OCI-LY1 (cell line): ENCODE data around the gene PTPN14.

Source experiments
- EZH2 ChIP-seq: fragments of 200-600 bp; sonication (generic), shearing (Covaris generic); IDR thresholded peaks from 2 replicates; pipeline ENCODE4 v1.8.0; 2017; ENCODE audit warnings: borderline replicate concordance, mixed run types, mild to moderate bottlenecking, antibody characterized with exemption, low read length, moderate library complexity, mixed read lengths
- TF ChIP-seq, protein P1 (sequence below): fragments of 200-600 bp; sonication (generic), shearing (Covaris generic); IDR thresholded peaks from 2 replicates; pipeline ENCODE4 v1.5.1; 2017; ENCODE audit warnings: mild to moderate bottlenecking, antibody characterized with exemption, low read length, moderate library complexity, mixed read lengths

DNA sequence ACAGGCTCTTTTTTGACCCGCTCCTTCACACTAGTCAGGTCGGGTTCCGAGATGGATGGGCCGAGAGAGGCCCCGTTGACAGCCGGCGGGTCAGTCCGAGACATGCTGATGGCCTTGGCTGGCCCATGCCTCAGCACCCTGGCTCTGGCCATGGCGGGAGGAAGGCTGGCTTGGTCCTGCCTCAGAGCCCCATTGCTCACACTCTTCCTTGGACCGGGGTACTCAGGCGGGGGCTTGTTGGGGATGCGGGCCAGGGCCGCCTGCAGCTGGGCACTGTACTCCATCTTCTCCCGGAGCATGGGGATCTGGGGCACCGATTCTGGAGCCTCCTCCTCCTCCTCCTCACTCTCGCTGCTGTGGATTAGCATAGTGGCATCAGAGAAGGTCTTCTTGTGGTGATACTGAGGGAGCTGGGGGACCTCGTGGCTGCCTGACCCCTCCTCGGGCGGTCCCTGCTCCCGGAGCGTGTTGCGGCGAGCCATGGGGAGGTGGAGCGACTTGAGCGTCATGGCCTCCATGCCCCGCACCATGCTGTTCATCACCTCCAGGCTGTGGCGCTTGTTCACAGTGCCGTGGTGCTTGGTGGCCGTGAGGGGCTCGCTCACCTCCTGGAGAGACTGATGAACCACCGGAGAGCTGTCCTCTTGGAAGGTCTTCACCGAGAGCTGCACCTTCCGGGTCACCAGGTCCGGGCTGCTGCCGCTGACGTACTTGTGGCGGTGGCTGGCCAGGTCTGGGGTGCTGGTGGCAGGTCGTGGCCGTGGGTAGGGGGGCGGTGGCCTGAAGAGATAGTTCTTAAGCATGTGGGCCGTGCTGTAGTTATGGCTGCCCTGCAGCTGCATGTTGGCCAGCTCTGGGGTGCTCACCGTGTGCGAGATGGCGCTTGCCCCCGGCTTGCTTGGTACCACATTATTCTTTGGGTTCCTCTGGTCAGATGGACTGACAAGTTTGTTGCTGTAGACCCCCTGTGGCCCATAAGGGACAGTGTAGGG lies 167.7 kb downstream of the PTPN14 start:
- TF ChIP-seq, protein P1, sequence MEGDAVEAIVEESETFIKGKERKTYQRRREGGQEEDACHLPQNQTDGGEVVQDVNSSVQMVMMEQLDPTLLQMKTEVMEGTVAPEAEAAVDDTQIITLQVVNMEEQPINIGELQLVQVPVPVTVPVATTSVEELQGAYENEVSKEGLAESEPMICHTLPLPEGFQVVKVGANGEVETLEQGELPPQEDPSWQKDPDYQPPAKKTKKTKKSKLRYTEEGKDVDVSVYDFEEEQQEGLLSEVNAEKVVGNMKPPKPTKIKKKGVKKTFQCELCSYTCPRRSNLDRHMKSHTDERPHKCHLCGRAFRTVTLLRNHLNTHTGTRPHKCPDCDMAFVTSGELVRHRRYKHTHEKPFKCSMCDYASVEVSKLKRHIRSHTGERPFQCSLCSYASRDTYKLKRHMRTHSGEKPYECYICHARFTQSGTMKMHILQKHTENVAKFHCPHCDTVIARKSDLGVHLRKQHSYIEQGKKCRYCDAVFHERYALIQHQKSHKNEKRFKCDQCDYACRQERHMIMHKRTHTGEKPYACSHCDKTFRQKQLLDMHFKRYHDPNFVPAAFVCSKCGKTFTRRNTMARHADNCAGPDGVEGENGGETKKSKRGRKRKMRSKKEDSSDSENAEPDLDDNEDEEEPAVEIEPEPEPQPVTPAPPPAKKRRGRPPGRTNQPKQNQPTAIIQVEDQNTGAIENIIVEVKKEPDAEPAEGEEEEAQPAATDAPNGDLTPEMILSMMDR, result no peak
- TF ChIP-seq EZH2, result no peak
